ENCODE data around the gene TTLL8. TPM values are rescaled to one million over a fixed set of nuclear protein-coding genes. Genes with fewer than 3 reads are reported as not detected.

The TTLL8 gene
- total RNA-seq, 1 experiment from 2014 or later: not detected

GRCh38 chr22:50046481-50047245 is 11.4 kb downstream of the TTLL8 start:
- H3K36me3 ChIP-seq (ENCODE audit: insufficient read depth, low read length): no peaks in the 10 kb centered on the region
- no peaks in the 10 kb centered on the region for H3K9me2 ChIP-seq (replicated peaks; ENCODE audit: insufficient read depth, low read length)
- no peak overlapping the region for H2AFZ ChIP-seq (ENCODE audit: low read length)
- no peaks in the 10 kb centered on the region for H3K27me3 ChIP-seq (ENCODE audit: low read length)
- no peaks in the 10 kb centered on the region for H3K4me1 ChIP-seq (ENCODE audit: low read length)
- no peak overlapping the region for H3K4me2 ChIP-seq (ENCODE audit: low read depth, low read length, poor library complexity, severe bottlenecking)
- H3K27ac ChIP-seq (ENCODE audit: low read length): no peak overlapping the region
- no peak overlapping the region for H3K4me3 ChIP-seq (ENCODE audit: low read length)
- DNase-seq: no peak
- H4K20me1 ChIP-seq (ENCODE audit: insufficient read depth, low read depth, low read length): no peaks in the 10 kb centered on the region
- H3K79me2 ChIP-seq (ENCODE audit: low read length): no peaks in the 10 kb centered on the region
- H3K9me3 ChIP-seq (ENCODE audit: low read length): no peaks in the 10 kb centered on the region
- H3K9ac ChIP-seq (ENCODE audit: low read length): no peak overlapping the region

- no peak for DNase-seq
- H3K4me2 ChIP-seq (ENCODE audit: low read depth, low read length, poor library complexity, severe bottlenecking): no peak overlapping the region
- no peaks in the 10 kb centered on the region for H3K79me2 ChIP-seq (ENCODE audit: low read length)
- no peaks in the 10 kb centered on the region for H4K20me1 ChIP-seq (ENCODE audit: insufficient read depth, low read depth, low read length)
- no peak overlapping the region for H3K27ac ChIP-seq (ENCODE audit: low read length)
- H3K4me1 ChIP-seq (ENCODE audit: low read length): no peaks in the 10 kb centered on the region
- H3K9ac ChIP-seq (ENCODE audit: low read length): no peak overlapping the region
- H3K9me2 ChIP-seq (replicated peaks; ENCODE audit: insufficient read depth, low read length): no peaks in the 10 kb centered on the region
- no peaks in the 10 kb centered on the region for H3K27me3 ChIP-seq (ENCODE audit: low read length)
- no peak overlapping the region for H2AFZ ChIP-seq (ENCODE audit: low read length)
- H3K4me3 ChIP-seq (ENCODE audit: low read length): no peak overlapping the region
- no peaks in the 10 kb centered on the region for H3K36me3 ChIP-seq (ENCODE audit: insufficient read depth, low read length)
- no peaks in the 10 kb centered on the region for H3K9me3 ChIP-seq (ENCODE audit: low read length)
Measured at GRCh38 chr22:50046019-50046415, 12.1 kb downstream of the TTLL8 start.

GRCh38 chr22:50045211-50046018 is 12.7 kb downstream of the TTLL8 start:
- no peak overlapping the region for H2AFZ ChIP-seq (ENCODE audit: low read length)
- no peak overlapping the region for H3K4me2 ChIP-seq (ENCODE audit: low read depth, low read length, poor library complexity, severe bottlenecking)
- no peak for DNase-seq
- no peaks in the 10 kb centered on the region for H3K4me1 ChIP-seq (ENCODE audit: low read length)
- no peaks in the 10 kb centered on the region for H4K20me1 ChIP-seq (ENCODE audit: insufficient read depth, low read depth, low read length)
- no peaks in the 10 kb centered on the region for H3K79me2 ChIP-seq (ENCODE audit: low read length)
- no peaks in the 10 kb centered on the region for H3K27me3 ChIP-seq (ENCODE audit: low read length)
- H3K9me3 ChIP-seq (ENCODE audit: low read length): no peaks in the 10 kb centered on the region
- H3K36me3 ChIP-seq (ENCODE audit: insufficient read depth, low read length): no peaks in the 10 kb centered on the region
- no peak overlapping the region for H3K4me3 ChIP-seq (ENCODE audit: low read length)
- no peak overlapping the region for H3K27ac ChIP-seq (ENCODE audit: low read length)
- H3K9ac ChIP-seq (ENCODE audit: low read length): no peak overlapping the region
- H3K9me2 ChIP-seq (replicated peaks; ENCODE audit: insufficient read depth, low read length): no peaks in the 10 kb centered on the region

GRCh38 chr22:50044485-50045118 is 13.5 kb downstream of the TTLL8 start:
- Histone ChIP-seq H4K20me1 (ENCODE audit: insufficient read depth, low read depth, low read length) (no peaks in the 10 kb centered on the region), H3K36me3 (ENCODE audit: insufficient read depth, low read length) (no peaks in the 10 kb centered on the region), H3K27ac (ENCODE audit: low read length) (no peak overlapping the region), H3K9me2 (replicated peaks; ENCODE audit: insufficient read depth, low read length) (no peaks in the 10 kb centered on the region), H3K9ac (ENCODE audit: low read length) (no peak overlapping the region), H3K9me3 (ENCODE audit: low read length) (no peaks in the 10 kb centered on the region; the same call in 1 of the 2 replicates), H3K4me1 (ENCODE audit: low read length) (no peaks in the 10 kb centered on the region), H3K4me2 (ENCODE audit: low read depth, low read length, poor library complexity, severe bottlenecking) (no peak overlapping the region), H3K79me2 (ENCODE audit: low read length) (no peaks in the 10 kb centered on the region), H3K27me3 (ENCODE audit: low read length) (no peaks in the 10 kb centered on the region; the same call in 1 of the 2 replicates), H3K4me3 (ENCODE audit: low read length) (no peak overlapping the region), H2AFZ (ENCODE audit: low read length) (no peak overlapping the region)
- no peak for DNase-seq

GRCh38 chr22:50041361-50042065 is 16.6 kb downstream of the TTLL8 start:
- Histone ChIP-seq H3K9ac (ENCODE audit: low read length) (no peak overlapping the region), H2AFZ (ENCODE audit: low read length) (no peak overlapping the region), H3K4me1 (ENCODE audit: low read length) (no peaks in the 10 kb centered on the region), H3K4me3 (ENCODE audit: low read length) (no peak overlapping the region), H3K4me2 (ENCODE audit: low read depth, low read length, poor library complexity, severe bottlenecking) (no peak overlapping the region), H3K27ac (ENCODE audit: low read length) (no peak overlapping the region), H3K79me2 (ENCODE audit: low read length) (no peaks in the 10 kb centered on the region), H3K9me3 (ENCODE audit: low read length) (peaks cover 2% of the 10 kb centered on the region), H3K9me2 (replicated peaks; ENCODE audit: insufficient read depth, low read length) (no peaks in the 10 kb centered on the region), H4K20me1 (ENCODE audit: insufficient read depth, low read depth, low read length) (no peaks in the 10 kb centered on the region), H3K27me3 (ENCODE audit: low read length) (peaks cover 4% of the 10 kb centered on the region; the same call in 1 of the 2 replicates), H3K36me3 (ENCODE audit: insufficient read depth, low read length) (no peaks in the 10 kb centered on the region)
- no peak for DNase-seq

- Histone ChIP-seq H3K27me3 (ENCODE audit: low read length) (peaks cover 4% of the 10 kb centered on the region; the same call in 1 of the 2 replicates), H3K27ac (ENCODE audit: low read length) (no peak overlapping the region), H3K4me2 (ENCODE audit: low read depth, low read length, poor library complexity, severe bottlenecking) (no peak overlapping the region), H3K36me3 (ENCODE audit: insufficient read depth, low read length) (no peaks in the 10 kb centered on the region), H4K20me1 (ENCODE audit: insufficient read depth, low read depth, low read length) (no peaks in the 10 kb centered on the region), H3K9ac (ENCODE audit: low read length) (no peak overlapping the region), H3K79me2 (ENCODE audit: low read length) (no peaks in the 10 kb centered on the region), H3K9me3 (ENCODE audit: low read length) (peaks cover 2% of the 10 kb centered on the region), H3K4me3 (ENCODE audit: low read length) (no peak overlapping the region), H2AFZ (ENCODE audit: low read length) (no peak overlapping the region), H3K4me1 (ENCODE audit: low read length) (no peaks in the 10 kb centered on the region), H3K9me2 (replicated peaks; ENCODE audit: insufficient read depth, low read length) (no peaks in the 10 kb centered on the region)
- no peak for DNase-seq
Measured at GRCh38 chr22:50040717-50041116, 17.4 kb downstream of the TTLL8 start.

- no peak for DNase-seq
- no peaks in the 10 kb centered on the region for H3K36me3 ChIP-seq (ENCODE audit: insufficient read depth, low read length)
- H3K79me2 ChIP-seq (ENCODE audit: low read length): no peaks in the 10 kb centered on the region
- no peak overlapping the region for H3K4me2 ChIP-seq (ENCODE audit: low read depth, low read length, poor library complexity, severe bottlenecking)
- no peak overlapping the region for H2AFZ ChIP-seq (ENCODE audit: low read length)
- no peaks in the 10 kb centered on the region for H4K20me1 ChIP-seq (ENCODE audit: insufficient read depth, low read depth, low read length)
- peaks cover 2% of the 10 kb centered on the region for H3K9me3 ChIP-seq (ENCODE audit: low read length)
- no peak overlapping the region for H3K9ac ChIP-seq (ENCODE audit: low read length)
- no peak overlapping the region for H3K4me3 ChIP-seq (ENCODE audit: low read length)
- H3K4me1 ChIP-seq (ENCODE audit: low read length): no peaks in the 10 kb centered on the region
- H3K9me2 ChIP-seq (replicated peaks; ENCODE audit: insufficient read depth, low read length): no peaks in the 10 kb centered on the region
- no peak overlapping the region for H3K27ac ChIP-seq (ENCODE audit: low read length)
- H3K27me3 ChIP-seq (ENCODE audit: low read length): peaks cover 4% of the 10 kb centered on the region; the same call in 1 of the 2 replicates
Measured at GRCh38 chr22:50039669-50040443, 18.2 kb downstream of the TTLL8 start.

Measured in Karpas-422 (cell line).